Measurements from ENCODE around the gene FER. TPM values are rescaled to one million over a fixed set of nuclear protein-coding genes. Genes with fewer than 3 reads are reported as not detected.
A peak's percentile ranks its signal among the peaks of the same experiment; 100 is the strongest.

FER gene
- total and polyA plus RNA-seq, 2 experiments from 2014 or later = 10.6 to 29.4 TPM

GRCh38 chr5:109192027-109192426, 444.3 kb downstream of the FER start:
- Histone ChIP-seq H3K9me3 (ENCODE audit: low read depth) (no peaks in the 10 kb centered on the region), H3K27me3 (no peaks in the 10 kb centered on the region), H3K27ac (peak overlapping the region; percentile 32), H3K4me1 (ENCODE audit: insufficient read depth) (peaks cover 19% of the 10 kb centered on the region), H2AFZ (no peak overlapping the region), H4K20me1 (ENCODE audit: insufficient read depth, poor library complexity, severe bottlenecking) (no peaks in the 10 kb centered on the region), H3K79me2 (no peaks in the 10 kb centered on the region), H3K4me3 (no peak overlapping the region), H3K9me2 (replicated peaks; ENCODE audit: insufficient read depth) (no peaks in the 10 kb centered on the region), H3K36me3 (replicated peaks; ENCODE audit: insufficient read depth, low read depth) (no peaks in the 10 kb centered on the region), H3K4me2 (peak overlapping the region; percentile 39)
- TF ChIP-seq EZH2 (IDR thresholded peaks at IDR 0.05; ENCODE audit: borderline replicate concordance) (no peak), CTCF (IDR thresholded peaks at IDR 0.05; ENCODE audit: poor library complexity) (no peak), EZH2phosphoT487 (IDR thresholded peaks at IDR 0.05; ENCODE audit: low read depth, severe bottlenecking, unreplicated experiment) (no peak)
- no peak for DNase-seq (ENCODE audit: low spot score)
- WGBS (ENCODE audit: low lambda C conversion rate, missing lambda C conversion rate) = 88% methylated on average over 1 of the region's 1 CpG

- TF ChIP-seq CTCF (IDR thresholded peaks at IDR 0.05; ENCODE audit: poor library complexity) (no peak), EZH2 (IDR thresholded peaks at IDR 0.05; ENCODE audit: borderline replicate concordance) (no peak), EZH2phosphoT487 (IDR thresholded peaks at IDR 0.05; ENCODE audit: low read depth, severe bottlenecking, unreplicated experiment) (no peak)
- peak; percentile 11 for DNase-seq (ENCODE audit: low spot score)
- H3K36me3 ChIP-seq (replicated peaks; ENCODE audit: insufficient read depth, low read depth) = no peaks in the 10 kb centered on the region
- H3K9me2 ChIP-seq (replicated peaks; ENCODE audit: insufficient read depth) = no peaks in the 10 kb centered on the region
- WGBS (ENCODE audit: low lambda C conversion rate, missing lambda C conversion rate) = 64% methylated on average over 6 of the region's 6 CpGs
- peak overlapping the region; percentile 39 for H3K4me2 ChIP-seq
- H3K79me2 ChIP-seq = no peaks in the 10 kb centered on the region
- H3K27ac ChIP-seq = peak overlapping the region; percentile 32
- no peaks in the 10 kb centered on the region for H3K9me3 ChIP-seq (ENCODE audit: low read depth)
- no peak overlapping the region for H2AFZ ChIP-seq
- H3K27me3 ChIP-seq = no peaks in the 10 kb centered on the region
- H3K4me1 ChIP-seq (ENCODE audit: insufficient read depth) = peaks cover 19% of the 10 kb centered on the region
- no peaks in the 10 kb centered on the region for H4K20me1 ChIP-seq (ENCODE audit: insufficient read depth, poor library complexity, severe bottlenecking)
- H3K4me3 ChIP-seq = no peak overlapping the region
Measured at GRCh38 chr5:109192555-109193281, 445.0 kb downstream of the FER start.

GRCh38 chr5:109195667-109196066, 448.0 kb downstream of the FER start:
- Histone ChIP-seq H2AFZ (no peak overlapping the region), H3K4me2 (no peak overlapping the region), H3K4me3 (no peak overlapping the region), H3K79me2 (no peaks in the 10 kb centered on the region), H3K27me3 (no peaks in the 10 kb centered on the region), H3K9me2 (replicated peaks; ENCODE audit: insufficient read depth) (no peaks in the 10 kb centered on the region), H3K9me3 (ENCODE audit: low read depth) (no peaks in the 10 kb centered on the region), H3K36me3 (replicated peaks; ENCODE audit: insufficient read depth, low read depth) (no peaks in the 10 kb centered on the region), H4K20me1 (ENCODE audit: insufficient read depth, poor library complexity, severe bottlenecking) (no peaks in the 10 kb centered on the region), H3K27ac (no peak overlapping the region), H3K4me1 (ENCODE audit: insufficient read depth) (peaks cover 19% of the 10 kb centered on the region)
- 78% methylated on average over 2 of the region's 2 CpGs for WGBS (ENCODE audit: low lambda C conversion rate, missing lambda C conversion rate)
- no peak for DNase-seq (ENCODE audit: low spot score)
- TF ChIP-seq CTCF (IDR thresholded peaks at IDR 0.05; ENCODE audit: poor library complexity) (no peak), EZH2phosphoT487 (IDR thresholded peaks at IDR 0.05; ENCODE audit: low read depth, severe bottlenecking, unreplicated experiment) (no peak), EZH2 (IDR thresholded peaks at IDR 0.05; ENCODE audit: borderline replicate concordance) (no peak)
